Measurements from ENCODE around the gene HSF4.

DNA sequence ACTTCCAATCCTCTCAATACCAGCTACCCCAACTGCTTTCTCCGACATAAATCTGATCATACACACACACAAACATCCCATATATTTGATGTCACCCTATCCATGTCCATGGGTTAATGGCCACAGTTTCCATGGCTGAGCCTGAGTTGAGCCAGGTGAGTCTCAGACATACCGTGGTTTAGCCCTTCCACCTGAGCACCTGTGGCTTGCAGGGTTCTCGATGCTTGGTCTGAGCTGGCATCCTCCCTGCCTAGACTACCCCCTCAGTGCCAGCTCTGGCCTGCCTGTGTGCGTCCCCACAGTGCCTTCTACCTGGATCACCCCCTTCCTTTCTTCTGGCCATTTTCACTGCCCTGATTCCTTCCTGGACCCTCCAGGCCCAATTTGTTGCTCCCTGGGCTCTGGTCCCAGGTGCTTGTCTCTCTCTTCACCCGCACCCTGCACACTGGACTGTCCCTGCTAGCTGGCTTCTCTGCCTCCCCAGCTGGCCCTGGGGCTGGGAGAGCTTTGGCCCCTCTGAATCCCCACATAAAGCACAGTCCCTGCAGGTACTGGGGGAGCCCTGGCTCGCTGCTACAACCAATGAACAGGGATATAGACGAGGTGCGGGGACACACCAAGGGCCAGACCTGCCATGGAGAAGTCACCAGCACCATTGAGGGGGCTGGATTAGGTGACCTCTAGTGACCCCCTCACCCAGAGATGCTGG lies 41.7 kb downstream of the HSF4 start:
- TF ChIP-seq POLR2A (IDR thresholded peaks at IDR 0.05; ENCODE audit: low read depth, low read length) (no peak), TAF1 (IDR thresholded peaks at IDR 0.05; ENCODE audit: borderline replicate concordance, low read depth, low read length) (no peak)

Measured in GM12892 (cell line).